K562 (cell line): ENCODE results near the gene ZNF598. TPM values are rescaled to one million over a fixed set of nuclear protein-coding genes. Genes with fewer than 3 reads are reported as not detected.

Experiments
- BRD9 ChIP-seq: fragments of 450-650 bp; IDR thresholded peaks from 2 replicates; pipeline ENCODE4 v1.6.1; 2018; ENCODE audit warnings: low read depth; ENCODE audit not compliant: partially characterized antibody
- BRF1 ChIP-seq: IDR thresholded peaks from 3 replicates; pipeline ENCODE4 v1.6.1; 2011; ENCODE audit warnings: borderline replicate concordance, mild to moderate bottlenecking; ENCODE audit not compliant: insufficient read length; ENCODE audit errors: extremely low read depth
- CCNT2 ChIP-seq: IDR thresholded peaks from 2 replicates; pipeline ENCODE4 v1.6.1; 2011; ENCODE audit warnings: borderline replicate concordance, low read depth, mild to moderate bottlenecking, moderate library complexity, mixed read lengths, low read length; ENCODE audit not compliant: insufficient read length; ENCODE audit errors: extremely low read depth
- COPS2 ChIP-seq: fragments of 450-650 bp; conservative IDR thresholded peaks from 2 replicates; pipeline ENCODE4 v1.6.1; 2016; ENCODE audit warnings: mild to moderate bottlenecking, moderate library complexity
- EGR1 ChIP-seq: fragments of 450-650 bp; conservative IDR thresholded peaks from 2 replicates; pipeline ENCODE4 v1.6.1; 2017; ENCODE audit warnings: mild to moderate bottlenecking
- EP400 ChIP-seq: fragments of 450-650 bp; IDR thresholded peaks from 2 replicates; pipeline ENCODE4 v1.6.1; 2017; ENCODE audit warnings: antibody characterized with exemption, mild to moderate bottlenecking, moderate library complexity
- ESRRB ChIP-seq: fragments of 250-450 bp; sonication (Bioruptor Pico); IDR thresholded peaks from 2 replicates; pipeline ENCODE4 v1.5.0; 2020; ENCODE audit warnings: mild to moderate bottlenecking, moderate library complexity, borderline replicate concordance
- ETS2 ChIP-seq: IDR thresholded peaks from 2 replicates; pipeline ENCODE4 v1.6.1; 2016; ENCODE audit warnings: borderline replicate concordance, missing genetic modification characterization, mild to moderate bottlenecking, moderate library complexity, missing compliant biosample characterization; ENCODE audit not compliant: poor library complexity, severe bottlenecking
- FOS ChIP-seq: IDR thresholded peaks from 3 replicates; pipeline ENCODE4 v1.6.1; 2011; ENCODE audit not compliant: insufficient read length; ENCODE audit errors: extremely low read depth
- JUN ChIP-seq, 2 experiments: sonication (generic) in 1 of 2; formaldehyde crosslinking in 1 of 2; IDR thresholded peaks; 2 replicates each; pipeline versions ENCODE4 v1.6.1 to v1.8.0; 2012 to 2022; ENCODE audit warnings: borderline replicate concordance in 2 of 2, mild to moderate bottlenecking in 2 of 2, improper control_type of control experiment in 1 of 2, low read depth in 1 of 2, low read length in 1 of 2, missing genetic modification reagents in 1 of 2
- LCOR ChIP-seq: sonication (generic); formaldehyde crosslinking; IDR thresholded peaks from 2 replicates; pipeline ENCODE4 v1.8.0; 2022; ENCODE audit warnings: mild to moderate bottlenecking, missing genetic modification reagents
- MEIS2 ChIP-seq: fragments of 450-650 bp; IDR thresholded peaks from 2 replicates; pipeline ENCODE4 v1.6.1; 2014; ENCODE audit warnings: mild to moderate bottlenecking; ENCODE audit not compliant: partially characterized antibody
- MTA2 ChIP-seq: fragments of 450-650 bp; IDR thresholded peaks from 2 replicates; pipeline ENCODE4 v1.6.1; 2016; ENCODE audit warnings: low read depth
- POLR2AphosphoS2 ChIP-seq: IDR thresholded peaks from 2 replicates; pipeline ENCODE4 v1.6.1; 2012; ENCODE audit warnings: low read length, improper control_type of control experiment
- RBFOX2 ChIP-seq: fragments of 200-400 bp; formaldehyde crosslinking; IDR thresholded peaks from 2 replicates; pipeline ENCODE4 v1.6.1; 2017; ENCODE audit warnings: low read depth, mild to moderate bottlenecking, low read length, moderate library complexity
- RBM34 ChIP-seq: fragments of 200-400 bp; formaldehyde crosslinking; IDR thresholded peaks from 2 replicates; pipeline ENCODE4 v1.6.1; 2018; ENCODE audit warnings: low read length, borderline replicate concordance; ENCODE audit not compliant: insufficient read depth
- STAT5B ChIP-seq: fragments of 250-450 bp; sonication (Bioruptor Pico); IDR thresholded peaks from 2 replicates; pipeline ENCODE4 v1.8.0; 2021; ENCODE audit warnings: mild to moderate bottlenecking, inconsistent platforms
- TAF9B ChIP-seq: fragments of 450-650 bp; IDR thresholded peaks from 2 replicates; pipeline ENCODE4 v1.6.1; 2018; ENCODE audit warnings: mild to moderate bottlenecking; ENCODE audit not compliant: partially characterized antibody
- TEAD4 ChIP-seq, 2 experiments: sonication (generic) in 1 of 2; formaldehyde crosslinking in 1 of 2; IDR thresholded peaks; 2 replicates each; pipeline versions ENCODE4 v1.6.1 to v1.8.0; 2012 to 2022; ENCODE audit warnings: borderline replicate concordance in 1 of 2, inconsistent platforms in 1 of 2, low read length in 1 of 2, mild to moderate bottlenecking in 1 of 2, missing genetic modification reagents in 1 of 2
- ZNF12 ChIP-seq: sonication (generic); formaldehyde crosslinking; IDR thresholded peaks from 2 replicates; pipeline ENCODE4 v1.4.0; 2020; ENCODE audit warnings: mild to moderate bottlenecking, missing genetic modification reagents
- ZNF384 ChIP-seq: IDR thresholded peaks from 2 replicates; pipeline ENCODE4 v1.6.1; 2012; ENCODE audit warnings: low read depth, low read length, improper control_type of control experiment
- ZNF408 ChIP-seq: fragments of 250-450 bp; sonication (Bioruptor Pico); IDR thresholded peaks from 2 replicates; pipeline ENCODE4 v1.4.0; 2020; ENCODE audit warnings: low read depth, mild to moderate bottlenecking, moderate library complexity
- ZNF717 ChIP-seq: fragments of 250-450 bp; sonication (Bioruptor Pico); IDR thresholded peaks from 2 replicates; pipeline ENCODE4 v1.5.0; 2021
- polyA plus RNA-seq, 8 experiments: library from polyadenylated mRNA; depleted of rRNA in 4 of 8; stranded (reverse) in 5 of 8; unstranded in 3 of 8; fragments of >200 nt; fragmentation: Nextera tagmentation in 2 of 8; fragmentation: Illumina TruSeq in 1 of 8; extraction: Ambion mirVana in 2 of 8; extraction: Trizol in 1 of 8; gene quantifications; 2 replicates each; pipeline versions ENCODE4 v1.2.1 to v1.2.3, GENCODE V29; 2011 to 2014; ENCODE audit warnings: inconsistent platforms in 1 of 8, missing spikeins in 1 of 8
- total RNA-seq, 7 experiments: library from RNA; depleted of rRNA in 6 of 7; stranded (reverse); fragments of >200 nt in 6 of 7; fragmentation: Illumina TruSeq in 2 of 7; extraction: Trizol in 2 of 7; gene quantifications; 2 replicates each; pipeline versions ENCODE4 v1.2.1 to v1.2.3, GENCODE V29; 2011 to 2021; ENCODE audit warnings: low replicate concordance in 1 of 7
- TF ChIP-seq, protein P1 (sequence below): fragments of 450-650 bp; IDR thresholded peaks from 2 replicates; pipeline ENCODE4 v1.7.1; 2018; ENCODE audit warnings: mild to moderate bottlenecking, low read depth; ENCODE audit not compliant: partially characterized antibody

ZNF598 gene
- total and polyA plus RNA-seq, 9 of the 15 experiments (the other 6 are each of a cell fraction or from before 2014, with no cell fraction given), result 0.11 to 115 (median 29.6) TPM

DNA sequence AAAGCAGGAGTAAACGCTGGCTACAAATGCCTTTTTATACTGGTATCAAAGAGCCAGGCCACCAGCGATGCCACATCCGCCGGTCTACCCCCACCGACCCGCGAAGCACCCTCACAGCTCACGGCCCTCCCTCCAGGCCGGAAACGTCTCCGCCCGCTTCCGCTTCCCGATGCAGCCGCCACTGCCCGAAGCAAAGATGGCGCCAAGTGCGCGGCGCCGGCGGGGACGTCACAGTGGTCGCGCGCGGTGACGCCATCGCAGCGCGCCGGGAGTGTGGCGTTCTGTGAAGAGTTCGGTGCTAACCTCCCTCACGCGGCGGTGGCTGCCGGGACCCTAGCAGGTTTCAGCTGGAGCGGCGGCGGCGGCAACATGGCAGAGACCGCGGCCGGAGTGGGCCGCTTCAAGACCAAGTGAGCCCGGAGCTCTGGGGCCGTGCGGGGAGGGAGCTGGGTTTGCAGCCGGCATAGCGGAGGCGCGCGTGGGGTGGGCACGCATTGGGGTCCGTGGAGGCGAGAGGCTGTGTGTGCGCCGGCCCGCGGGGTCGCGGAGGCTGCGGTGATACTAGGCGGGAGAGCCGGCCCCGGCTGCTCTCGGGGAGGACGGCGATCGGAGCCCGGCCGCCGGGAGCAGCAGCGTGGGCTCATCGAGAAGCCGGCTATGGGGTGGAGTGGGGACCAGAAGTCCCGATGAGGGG lies 37.7 kb downstream of the ZNF598 start, which contains the start of gene TBL3 (continued):
- TF ChIP-seq, protein P1, sequence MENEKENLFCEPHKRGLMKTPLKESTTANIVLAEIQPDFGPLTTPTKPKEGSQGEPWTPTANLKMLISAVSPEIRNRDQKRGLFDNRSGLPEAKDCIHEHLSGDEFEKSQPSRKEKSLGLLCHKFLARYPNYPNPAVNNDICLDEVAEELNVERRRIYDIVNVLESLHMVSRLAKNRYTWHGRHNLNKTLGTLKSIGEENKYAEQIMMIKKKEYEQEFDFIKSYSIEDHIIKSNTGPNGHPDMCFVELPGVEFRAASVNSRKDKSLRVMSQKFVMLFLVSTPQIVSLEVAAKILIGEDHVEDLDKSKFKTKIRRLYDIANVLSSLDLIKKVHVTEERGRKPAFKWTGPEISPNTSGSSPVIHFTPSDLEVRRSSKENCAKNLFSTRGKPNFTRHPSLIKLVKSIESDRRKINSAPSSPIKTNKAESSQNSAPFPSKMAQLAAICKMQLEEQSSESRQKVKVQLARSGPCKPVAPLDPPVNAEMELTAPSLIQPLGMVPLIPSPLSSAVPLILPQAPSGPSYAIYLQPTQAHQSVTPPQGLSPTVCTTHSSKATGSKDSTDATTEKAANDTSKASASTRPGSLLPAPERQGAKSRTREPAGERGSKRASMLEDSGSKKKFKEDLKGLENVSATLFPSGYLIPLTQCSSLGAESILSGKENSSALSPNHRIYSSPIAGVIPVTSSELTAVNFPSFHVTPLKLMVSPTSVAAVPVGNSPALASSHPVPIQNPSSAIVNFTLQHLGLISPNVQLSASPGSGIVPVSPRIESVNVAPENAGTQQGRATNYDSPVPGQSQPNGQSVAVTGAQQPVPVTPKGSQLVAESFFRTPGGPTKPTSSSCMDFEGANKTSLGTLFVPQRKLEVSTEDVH, result peak; percentile 98
- TF ChIP-seq ZNF12 (CRISPR knock-in tag) (peak; percentile 84; the same call in 1 of the 2 replicates), COPS2 (no peak), TAF9B (peak; percentile 69), BRF1 (no peak), POLR2AphosphoS2 (peak; percentile 77; the same call in 1 of the 2 replicates), EP400 (peak; percentile 96), ZNF408 (CRISPR knock-in tag) (no peak), ZNF384 (peak; percentile 43; the same call in 1 of the 2 replicates), ESRRB (CRISPR knock-in tag) (no peak), ETS2 (no peak), ZNF717 (CRISPR knock-in tag) (no peak), CCNT2 (peak; percentile 91), MEIS2 (no peak), STAT5B (no peak), TEAD4 (IDR thresholded peaks at IDR 0.05; ENCODE audit: low read length) (0 out of 2 replicates have a peak, but pooled peaks have one; percentile 9), TEAD4 (CRISPR knock-in tag; IDR thresholded peaks at IDR 0.05; ENCODE audit: borderline replicate concordance) (no peak), FOS (no peak), MTA2 (no peak), RBFOX2 (peak; percentile 91), JUN (IDR thresholded peaks at IDR 0.05; ENCODE audit: borderline replicate concordance, low read depth, low read length) (peak; percentile 84), JUN (CRISPR knock-in tag; IDR thresholded peaks at IDR 0.05; ENCODE audit: borderline replicate concordance) (no peak), RBM34 (no peak), EGR1 (peak; percentile 93), BRD9 (no peak), LCOR (CRISPR knock-in tag) (peak; percentile 92)
